GM13977 (cell line): ENCODE data around the gene AHRR.
A peak's percentile ranks its signal among the peaks of the same experiment; 100 is the strongest.
"Not testable (repeated sequence)": the region's sequence is repeated elsewhere in the genome, so short reads cannot be mapped to it uniquely, and the experiment has no call there.

ENCODE experiments used
- DNase-seq: peaks from one replicate; pipeline ENCODE4 v3.0.0; 2012; ENCODE audit warnings: low spot score
- CTCF ChIP-seq: IDR thresholded peaks from 2 replicates; pipeline ENCODE4 v1.5.1; 2012; ENCODE audit warnings: mild to moderate bottlenecking, control low read depth; ENCODE audit not compliant: insufficient read depth; ENCODE audit errors: extremely low read depth, missing control alignments
- in situ Hi-C: fragments of 300-500 bp; cut with MboI; formaldehyde crosslinking; loops from one replicate; pipeline ENCODE4 v1.12.0; 2022; ENCODE audit warnings: low sequenced_read_pairs, low pct_unique_long_range_greater_than_20kb, mixed read lengths, inconsistent platforms; ENCODE audit not compliant: unreplicated experiment

AHRR gene

GRCh38 chr5:398475-399295, 77.2 kb downstream of the AHRR start:
- DNase-seq, result no peak
- no peak for TF ChIP-seq CTCF
- in situ Hi-C loops, result no loop called here

GRCh38 chr5:399296-400281, 78.1 kb downstream of the AHRR start:
- peak; percentile 88 for DNase-seq
- in situ Hi-C loops, result no loop called here
- peak; percentile 42 for TF ChIP-seq CTCF

- in situ Hi-C loops, result no loop called here
- no peak for TF ChIP-seq CTCF
- DNase-seq, result peak; percentile 22
Measured at GRCh38 chr5:400282-401145, 79.0 kb downstream of the AHRR start.

- in situ Hi-C loops, result no loop called here
- DNase-seq, result peak; percentile 15
- TF ChIP-seq CTCF, result no peak
Measured at GRCh38 chr5:401146-402034, 79.9 kb downstream of the AHRR start.

- in situ Hi-C loops, DNase-seq: not testable (repeated sequence)
Measured at GRCh38 chr5:402219-402614, 80.7 kb downstream of the AHRR start.

- peak; percentile 3 for TF ChIP-seq CTCF
- in situ Hi-C loops, result no loop called here
Measured at GRCh38 chr5:402615-403359, 81.3 kb downstream of the AHRR start.

More at GRCh38 chr5:402615-403359, 81.3 kb downstream of the AHRR start:
- peak; percentile 80 for DNase-seq
